Loucy (cell line): Measurements from ENCODE around the gene PC.
A peak's percentile ranks its signal among the peaks of the same experiment; 100 is the strongest.

Experiments used
- H2AFZ ChIP-seq: fragments of 200-600 bp; sonication (generic); 2 replicates; pipeline ENCODE4 v1.6.0; 2016; ENCODE audit warnings: antibody characterized with exemption, mild to moderate bottlenecking, low read length, moderate library complexity
- H3F3A ChIP-seq: fragments of 200-600 bp; 2 replicates; pipeline ENCODE4 v1.6.0; 2016; ENCODE audit warnings: antibody characterized with exemption, low read depth, mild to moderate bottlenecking
- H3K27me3 ChIP-seq: fragments of 200-600 bp; sonication (generic); 2 replicates; pipeline ENCODE4 v1.6.1; 2014; ENCODE audit warnings: low read length, mild to moderate bottlenecking; ENCODE audit not compliant: insufficient read depth, poor library complexity, severe bottlenecking
- H3K36me3 ChIP-seq: fragments of 200-600 bp; sonication (generic); 2 replicates; pipeline ENCODE4 v1.6.1; 2016; ENCODE audit warnings: low read length; ENCODE audit not compliant: insufficient read depth
- H3K4me1 ChIP-seq: fragments of 200-600 bp; sonication (generic); 2 replicates; pipeline ENCODE4 v1.5.1; 2014; ENCODE audit warnings: low read length, mild to moderate bottlenecking; ENCODE audit not compliant: insufficient read depth, poor library complexity, severe bottlenecking
- H3K4me2 ChIP-seq: fragments of 200-600 bp; sonication (generic); 2 replicates; pipeline ENCODE4 v1.6.0; 2014; ENCODE audit warnings: antibody characterized with exemption, low read length, low read depth, mild to moderate bottlenecking; ENCODE audit not compliant: poor library complexity, severe bottlenecking
- H3K4me3 ChIP-seq: fragments of 200-600 bp; sonication (generic); 2 replicates; pipeline ENCODE4 v1.5.1; 2014; ENCODE audit warnings: low read length, mild to moderate bottlenecking, mixed read lengths; ENCODE audit not compliant: poor library complexity, severe bottlenecking
- H3K79me2 ChIP-seq: fragments of 200-600 bp; sonication (generic); 2 replicates; pipeline ENCODE4 v1.6.1; 2014; ENCODE audit warnings: low read length; ENCODE audit not compliant: insufficient read depth
- H3K9ac ChIP-seq: fragments of 200-600 bp; sonication (generic); 2 replicates; pipeline ENCODE4 v1.6.0; 2014; ENCODE audit warnings: mild to moderate bottlenecking, low read depth, low read length, moderate library complexity; ENCODE audit not compliant: poor library complexity, severe bottlenecking
- H3K9me2 ChIP-seq: fragments of 200-600 bp; sonication (generic); replicated peaks from 2 replicates; pipeline ENCODE4 v1.6.1; 2016; ENCODE audit warnings: low read depth, low read length, mixed read lengths
- H3K9me3 ChIP-seq: fragments of 200-600 bp; sonication (generic); 2 replicates; pipeline ENCODE4 v1.6.1; 2014; ENCODE audit warnings: mild to moderate bottlenecking, antibody characterized with exemption, low read length, low read depth; ENCODE audit not compliant: insufficient read depth
- H4K20me1 ChIP-seq: fragments of 200-600 bp; sonication (generic); 2 replicates; pipeline ENCODE4 v1.6.0; 2014; ENCODE audit warnings: antibody characterized with exemption, low read length, mild to moderate bottlenecking; ENCODE audit not compliant: insufficient read depth, poor library complexity, severe bottlenecking
- CTCF ChIP-seq: fragments of 200-600 bp; sonication (generic); conservative IDR thresholded peaks from 2 replicates; pipeline ENCODE4 v1.5.1; 2014; ENCODE audit warnings: mild to moderate bottlenecking, antibody characterized with exemption, low read length
- EZH2phosphoT487 ChIP-seq: fragments of 200-600 bp; IDR thresholded peaks from 2 replicates; pipeline ENCODE4 v1.6.1; 2018; ENCODE audit warnings: antibody characterized with exemption, mild to moderate bottlenecking, moderate library complexity, borderline replicate concordance

Gene PC

GRCh38 chr11:66860449-66860831, 97.7 kb downstream of the PC start:
- H3K36me3 ChIP-seq, result no peaks in the 10 kb centered on the region
- H3F3A ChIP-seq, result no peaks in the 10 kb centered on the region
- no peak for TF ChIP-seq EZH2phosphoT487
- TF ChIP-seq CTCF, result no peak
- H2AFZ ChIP-seq, result no peak overlapping the region
- H3K79me2 ChIP-seq, result peaks cover 28% of the 10 kb centered on the region
- peaks cover 10% of the 10 kb centered on the region for H3K4me1 ChIP-seq
- H3K4me3 ChIP-seq, result no peak overlapping the region
- no peak overlapping the region for H3K4me2 ChIP-seq
- no peaks in the 10 kb centered on the region for H3K27me3 ChIP-seq
- no peaks in the 10 kb centered on the region for H3K9me2 ChIP-seq
- no peaks in the 10 kb centered on the region for H3K9me3 ChIP-seq
- peaks cover 9% of the 10 kb centered on the region for H4K20me1 ChIP-seq
- no peak overlapping the region for H3K9ac ChIP-seq

DNA sequence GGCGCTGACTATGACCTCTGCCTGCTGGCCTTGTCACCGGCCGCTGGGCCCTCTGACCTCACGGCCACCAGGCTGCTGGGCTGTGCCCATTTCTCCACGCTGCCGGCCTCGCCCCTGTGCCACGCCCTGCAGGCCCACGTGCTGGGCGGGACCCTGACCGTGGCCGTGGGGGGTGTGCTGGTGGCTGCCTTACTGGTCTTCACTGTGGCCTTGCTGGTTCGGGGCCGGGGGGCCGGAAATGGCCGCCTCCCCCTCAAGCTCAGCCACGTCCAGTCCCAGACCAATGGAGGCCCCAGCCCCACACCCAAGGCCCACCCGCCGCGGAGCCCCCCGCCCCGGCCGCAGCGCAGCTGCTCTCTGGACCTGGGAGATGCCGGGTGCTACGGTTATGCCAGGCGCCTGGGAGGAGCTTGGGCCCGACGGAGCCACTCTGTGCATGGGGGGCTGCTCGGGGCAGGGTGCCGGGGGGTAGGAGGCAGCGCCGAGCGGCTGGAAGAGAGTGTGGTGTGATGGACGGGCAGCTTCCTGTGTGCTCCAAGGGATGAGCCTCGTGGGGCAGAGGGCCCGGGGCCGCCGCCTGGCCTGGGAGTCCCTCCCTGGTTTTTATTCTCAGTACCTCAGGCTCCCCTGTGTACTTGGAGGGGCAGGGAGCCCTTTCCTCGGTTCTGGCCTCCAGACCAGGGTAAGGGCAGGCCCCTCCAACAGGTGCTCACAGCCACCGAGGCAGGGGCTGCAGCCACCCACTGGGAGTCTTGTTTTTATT, 98.3 kb downstream of the PC start:
- Histone ChIP-seq H3K9me2 (no peaks in the 10 kb centered on the region), H3K4me1 (peaks cover 16% of the 10 kb centered on the region), H3K9me3 (no peaks in the 10 kb centered on the region), H3K79me2 (peaks cover 33% of the 10 kb centered on the region), H3K9ac (no peak overlapping the region), H3K36me3 (no peaks in the 10 kb centered on the region), H3K4me2 (peak overlapping the region; percentile 24), H3F3A (no peaks in the 10 kb centered on the region), H3K4me3 (no peak overlapping the region), H2AFZ (no peak overlapping the region), H4K20me1 (peaks cover 9% of the 10 kb centered on the region), H3K27me3 (no peaks in the 10 kb centered on the region)
- TF ChIP-seq EZH2phosphoT487 (no peak), CTCF (no peak)

- no peaks in the 10 kb centered on the region for H3K27me3 ChIP-seq
- peaks cover 9% of the 10 kb centered on the region for H4K20me1 ChIP-seq
- no peaks in the 10 kb centered on the region for H3K9me3 ChIP-seq
- TF ChIP-seq EZH2phosphoT487 (no peak), CTCF (no peak)
- H3K9ac ChIP-seq, result no peak overlapping the region
- peaks cover 21% of the 10 kb centered on the region for H3K4me1 ChIP-seq
- peaks cover 34% of the 10 kb centered on the region for H3K79me2 ChIP-seq
- no peaks in the 10 kb centered on the region for H3K36me3 ChIP-seq
- no peak overlapping the region for H2AFZ ChIP-seq
- H3K4me3 ChIP-seq, result no peak overlapping the region
- no peaks in the 10 kb centered on the region for H3F3A ChIP-seq
- peak overlapping the region; percentile 24 for H3K4me2 ChIP-seq
- H3K9me2 ChIP-seq, result no peaks in the 10 kb centered on the region
Observed at GRCh38 chr11:66858939-66859685, 99.1 kb downstream of the PC start.
